IMR-90 (cell line): ENCODE data around the gene ZDHHC12. TPM values are rescaled to one million over a fixed set of nuclear protein-coding genes. Genes with fewer than 3 reads are reported as not detected.

Source experiments
- ATAC-seq: fragments of 200-7000 bp; cut with Tn5 transposase; 2 replicates; pipeline ENCODE4 v1.9.1; 2020; ENCODE audit warnings: low read depth, mild to moderate bottlenecking, moderate library complexity
- BruUV-seq: library from RNA; stranded (reverse); fragments of 400-500 nt; replicated peaks from 2 replicates; lab custom pipeline; 2021; lab: Mats Ljungman, UMichigan
- CTCF ChIA-PET: fragments of 300-600 bp; formaldehyde crosslinking; extraction: SDS; loops from one replicate; lab custom pipeline; 2021; ENCODE audit warnings: antibody characterized with exemption; lab: Yijun Ruan, JAX
- POLR2A ChIA-PET: fragments of 300-600 bp; sonication (Branson Sonifier 250); formaldehyde crosslinking; loops from one replicate; lab custom pipeline; 2022; ENCODE audit warnings: antibody characterized with exemption; ENCODE audit not compliant: unreplicated experiment; lab: Charles Lee
- DNase-seq: peaks from one replicate; pipeline ENCODE4 v3.0.0; 2013
- H2AFZ ChIP-seq: replicated peaks from 2 replicates; pipeline ENCODE3; 2013; ENCODE audit warnings: low read length, mild to moderate bottlenecking; ENCODE audit not compliant: poor library complexity
- H2AK5ac ChIP-seq: 2 replicates; pipeline ENCODE4 v1.6.1; 2013; ENCODE audit warnings: low read depth, low read length, inconsistent platforms
- H2AK9ac ChIP-seq: replicated peaks from 2 replicates; pipeline ENCODE3; 2013; ENCODE audit warnings: mild to moderate bottlenecking, low read depth, low read length, moderate library complexity; ENCODE audit not compliant: poor library complexity
- H2BK120ac ChIP-seq: 2 replicates; pipeline ENCODE4 v1.6.1; 2013; ENCODE audit warnings: low read depth, low read length, inconsistent platforms
- H2BK15ac ChIP-seq: 3 replicates; pipeline ENCODE4 v1.6.1; 2013; ENCODE audit warnings: low read depth, low read length, inconsistent platforms
- H2BK20ac ChIP-seq: 2 replicates; pipeline ENCODE4 v1.6.1; 2013; ENCODE audit warnings: low read depth, mild to moderate bottlenecking, inconsistent platforms, low read length, moderate library complexity
- H2BK5ac ChIP-seq: 2 replicates; pipeline ENCODE4 v1.6.1; 2013; ENCODE audit warnings: mild to moderate bottlenecking, low read depth, low read length, inconsistent platforms; ENCODE audit not compliant: poor library complexity, severe bottlenecking
- H3K14ac ChIP-seq: replicated peaks from 2 replicates; pipeline ENCODE4 v1.6.1; 2013; ENCODE audit warnings: low read depth, low read length, inconsistent platforms
- H3K18ac ChIP-seq: 2 replicates; pipeline ENCODE4 v1.6.1; 2013; ENCODE audit warnings: low read depth, low read length, control low read depth
- H3K23ac ChIP-seq: 2 replicates; pipeline ENCODE4 v1.6.1; 2013; ENCODE audit warnings: low read depth, low read length, inconsistent platforms
- H3K27ac ChIP-seq: 2 replicates; pipeline ENCODE4 v1.5.1; 2013; ENCODE audit warnings: mild to moderate bottlenecking, control low read depth, low read length; ENCODE audit not compliant: insufficient read depth
- H3K27me3 ChIP-seq: 2 replicates; pipeline ENCODE4 v1.6.1; 2013; ENCODE audit warnings: low read length; ENCODE audit not compliant: control insufficient read depth, insufficient read depth
- H3K36me3 ChIP-seq: 2 replicates; pipeline ENCODE4 v1.6.1; 2013; ENCODE audit warnings: low read length, mixed read lengths; ENCODE audit not compliant: control insufficient read depth, insufficient read depth
- H3K4ac ChIP-seq: 2 replicates; pipeline ENCODE4 v1.6.1; 2013; ENCODE audit warnings: low read depth, low read length, inconsistent platforms
- H3K4me1 ChIP-seq: 2 replicates; pipeline ENCODE4 v1.6.1; 2013; ENCODE audit warnings: low read length, mixed read lengths; ENCODE audit not compliant: control insufficient read depth, insufficient read depth
- H3K4me2 ChIP-seq: 2 replicates; pipeline ENCODE4 v1.6.1; 2013; ENCODE audit warnings: low read depth, mild to moderate bottlenecking, control low read depth, low read length, moderate library complexity
- H3K4me3 ChIP-seq: 2 replicates; pipeline ENCODE4 v1.5.1; 2013; ENCODE audit warnings: low read depth, mild to moderate bottlenecking, control low read depth, low read length, moderate library complexity; ENCODE audit not compliant: insufficient read depth
- H3K56ac ChIP-seq: 2 replicates; pipeline ENCODE4 v1.6.1; 2013; ENCODE audit warnings: low read length, inconsistent platforms; ENCODE audit not compliant: insufficient read depth; ENCODE audit errors: extremely low read depth
- H3K79me1 ChIP-seq, 2 experiments: 2 replicates each; pipeline ENCODE4 v1.6.1; 2013; ENCODE audit warnings: low read length in 2 of 2, inconsistent platforms in 1 of 2, low read depth in 1 of 2
- H3K9ac ChIP-seq: 2 replicates; pipeline ENCODE4 v1.6.1; 2013; ENCODE audit warnings: low read depth, low read length, control low read depth
- H3K9me1 ChIP-seq: 2 replicates; pipeline ENCODE4 v1.6.1; 2013; ENCODE audit warnings: low read length, inconsistent platforms; ENCODE audit not compliant: insufficient read depth
- H3K9me3 ChIP-seq: 2 replicates; pipeline ENCODE4 v1.6.1; 2013; ENCODE audit warnings: low read length; ENCODE audit not compliant: control insufficient read depth, insufficient read depth
- H4K20me1 ChIP-seq: 2 replicates; pipeline ENCODE4 v1.6.1; 2013; ENCODE audit warnings: low read length, inconsistent platforms; ENCODE audit not compliant: insufficient read depth
- H4K5ac ChIP-seq: 2 replicates; pipeline ENCODE4 v1.6.1; 2013; ENCODE audit warnings: mild to moderate bottlenecking, low read depth, low read length, control low read depth
- H4K8ac ChIP-seq, 2 experiments: 2 replicates each; pipeline ENCODE4 v1.6.1; 2013; ENCODE audit warnings: low read depth in 2 of 2, low read length in 2 of 2, control low read depth in 1 of 2, inconsistent platforms in 1 of 2
- H4K91ac ChIP-seq: 2 replicates; pipeline ENCODE4 v1.6.1; 2013; ENCODE audit warnings: low read depth, low read length, inconsistent platforms; ENCODE audit not compliant: insufficient read depth
- BHLHE40 ChIP-seq: fragments of 150-350 bp; IDR thresholded peaks from 2 replicates; pipeline ENCODE4 v1.6.1; 2016; ENCODE audit warnings: mild to moderate bottlenecking, low read depth, low read length
- MAZ ChIP-seq: IDR thresholded peaks from 2 replicates; pipeline ENCODE4 v1.6.1; 2012; ENCODE audit warnings: low read depth, mild to moderate bottlenecking, low read length, improper control_type of control experiment, moderate library complexity, borderline replicate concordance
- MXI1 ChIP-seq: IDR thresholded peaks from 2 replicates; pipeline ENCODE4 v1.6.1; 2012; ENCODE audit warnings: low read depth, mild to moderate bottlenecking, low read length, moderate library complexity, borderline replicate concordance
- POLR2A ChIP-seq: IDR thresholded peaks from 2 replicates; pipeline ENCODE4 v1.6.1; 2012; ENCODE audit warnings: mild to moderate bottlenecking, low read depth, low read length
- WGBS, 2 experiments: methylation state at CpG; one replicate each; pipeline versions ENCODE4 v1.1.5 to v1.1.7; 2013; ENCODE audit warnings: missing lambda C conversion rate in 2 of 2; ENCODE audit not compliant: insufficient read length in 1 of 2; ENCODE audit errors: extremely low coverage in 2 of 2; 5-methylcytosine and 5-hydroxymethylcytosine counted together
- dilution Hi-C: fragments of 300-500 bp; cut with HindIII; formaldehyde crosslinking; loops from one replicate; pipeline ENCODE4 v1.14.3; 2018; ENCODE audit warnings: low sequenced_read_pairs; ENCODE audit not compliant: unreplicated experiment
- in situ Hi-C: fragments of 300-500 bp; cut with MboI; formaldehyde crosslinking; loops from 3 replicates; pipeline ENCODE4 v1.14.3; 2019; ENCODE audit warnings: low sequenced_read_pairs, inconsistent platforms, mixed read lengths
- intact Hi-C: fragments of 100-400 bp; cut with micrococcal nuclease; formaldehyde crosslinking; loops from 2 replicates; pipeline ENCODE4 v1.10.0; 2022
- polyA plus RNA-seq, 3 experiments: library from polyadenylated mRNA; depleted of rRNA; stranded (reverse); fragments of >200 nt; gene quantifications; 2 replicates each; pipeline ENCODE4 v1.2.3, GENCODE V29; 2012; ENCODE audit warnings: low replicate concordance in 1 of 3
- total RNA-seq: library from RNA; depleted of rRNA; stranded (reverse); fragments of >200 nt; gene quantifications from 2 replicates; pipeline ENCODE4 v1.2.3, GENCODE V29; 2012

ZDHHC12 gene
- total and polyA plus RNA-seq, 2 of the 4 experiments (the other 2 are of a cell fraction) = 16.7 to 60.7 TPM

GRCh38 chr9:128773049-128773448 is 49.1 kb upstream of the ZDHHC12 start:
- 89% methylated on average over 3 of the region's 5 CpGs; no CpG with 5 or more reads in 1 of the 2 experiments for WGBS, 2 experiments
- no peak overlapping the region for H3K23ac ChIP-seq
- H4K20me1 ChIP-seq = peaks cover 3% of the 10 kb centered on the region; the same call in 1 of the 2 replicates
- H3K56ac ChIP-seq = no peak overlapping the region
- no peak overlapping the region for H2BK15ac ChIP-seq
- H3K14ac ChIP-seq = no peak overlapping the region
- no peak overlapping the region for H2AK5ac ChIP-seq
- peaks cover 14 to 42% of the 10 kb centered on the region in 2 experiments for H3K79me1 ChIP-seq
- H3K27ac ChIP-seq = no peak overlapping the region
- H3K9ac ChIP-seq = no peak overlapping the region
- in situ Hi-C loops = no loop called here
- intact Hi-C loops = no loop called here
- TF ChIP-seq MAZ (no peak), MXI1 (no peak), POLR2A (no peak), BHLHE40 (no peak)
- H2BK5ac ChIP-seq = no peak overlapping the region
- H2AK9ac ChIP-seq = no peak overlapping the region
- H3K9me1 ChIP-seq = peaks cover 7% of the 10 kb centered on the region; the same call in 1 of the 2 replicates
- no peak overlapping the region for H4K91ac ChIP-seq
- H3K18ac ChIP-seq = no peak overlapping the region
- BruUV-seq = no TSS peak
- peak overlapping the region in 1 of 2 experiments; percentile 96; a peak in 2 of 4 replicates for H4K8ac ChIP-seq
- ChIA-PET POLR2A (no interaction called here), CTCF (interaction anchor here (1.8 kb wide), 1 partner anchor 9 kb away, joined by 4 read pairs; no protein-coding TSS in a partner anchor)
- no peak for DNase-seq
- H2BK120ac ChIP-seq = no peak overlapping the region
- H3K4ac ChIP-seq = no peak overlapping the region
- ATAC-seq = no peak
- peaks cover 5% of the 10 kb centered on the region for H3K4me1 ChIP-seq
- no peak overlapping the region for H3K4me3 ChIP-seq
- H2BK20ac ChIP-seq = no peak overlapping the region
- H3K27me3 ChIP-seq = no peaks in the 10 kb centered on the region
- H3K36me3 ChIP-seq = no peaks in the 10 kb centered on the region
- no peak overlapping the region for H4K5ac ChIP-seq
- dilution Hi-C loops = no loop called here
- no peak overlapping the region for H2AFZ ChIP-seq
- no peak overlapping the region for H3K4me2 ChIP-seq
- peaks cover 2% of the 10 kb centered on the region; the same call in 1 of the 2 replicates for H3K9me3 ChIP-seq
